ENCODE results near the gene MAD2L2.

DNA sequence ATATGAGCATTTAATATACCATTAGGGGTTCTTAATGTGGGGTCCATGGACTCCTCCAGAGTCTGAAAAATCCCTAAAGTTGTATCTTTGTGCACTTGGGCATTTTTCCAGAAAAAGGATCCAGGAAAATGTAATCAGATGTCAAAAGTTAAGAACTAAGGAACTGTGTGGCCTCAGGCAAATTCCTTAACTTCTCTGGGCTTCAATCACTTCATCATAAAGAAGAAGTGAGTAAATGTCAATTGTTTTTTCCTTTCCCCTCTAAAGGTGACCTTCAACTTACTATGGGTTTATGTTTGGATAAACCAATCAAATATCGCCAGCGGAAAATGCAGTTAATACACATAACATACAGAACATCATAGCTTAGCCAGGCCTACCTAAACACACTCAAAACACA, 2.5 kb downstream of the MAD2L2 start:
- TF ChIP-seq, protein P1, sequence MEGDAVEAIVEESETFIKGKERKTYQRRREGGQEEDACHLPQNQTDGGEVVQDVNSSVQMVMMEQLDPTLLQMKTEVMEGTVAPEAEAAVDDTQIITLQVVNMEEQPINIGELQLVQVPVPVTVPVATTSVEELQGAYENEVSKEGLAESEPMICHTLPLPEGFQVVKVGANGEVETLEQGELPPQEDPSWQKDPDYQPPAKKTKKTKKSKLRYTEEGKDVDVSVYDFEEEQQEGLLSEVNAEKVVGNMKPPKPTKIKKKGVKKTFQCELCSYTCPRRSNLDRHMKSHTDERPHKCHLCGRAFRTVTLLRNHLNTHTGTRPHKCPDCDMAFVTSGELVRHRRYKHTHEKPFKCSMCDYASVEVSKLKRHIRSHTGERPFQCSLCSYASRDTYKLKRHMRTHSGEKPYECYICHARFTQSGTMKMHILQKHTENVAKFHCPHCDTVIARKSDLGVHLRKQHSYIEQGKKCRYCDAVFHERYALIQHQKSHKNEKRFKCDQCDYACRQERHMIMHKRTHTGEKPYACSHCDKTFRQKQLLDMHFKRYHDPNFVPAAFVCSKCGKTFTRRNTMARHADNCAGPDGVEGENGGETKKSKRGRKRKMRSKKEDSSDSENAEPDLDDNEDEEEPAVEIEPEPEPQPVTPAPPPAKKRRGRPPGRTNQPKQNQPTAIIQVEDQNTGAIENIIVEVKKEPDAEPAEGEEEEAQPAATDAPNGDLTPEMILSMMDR (IDR thresholded peaks at IDR 0.05; ENCODE audit: low read depth, low read length, poor library complexity, severe bottlenecking) = no peak
- TF ChIP-seq EZH2phosphoT487 (IDR thresholded peaks at IDR 0.05; ENCODE audit: borderline replicate concordance, low read length) = no peak

All from DOHH2 (cell line).